ENCODE data around the gene SMOC1.

The SMOC1 gene

DNA sequence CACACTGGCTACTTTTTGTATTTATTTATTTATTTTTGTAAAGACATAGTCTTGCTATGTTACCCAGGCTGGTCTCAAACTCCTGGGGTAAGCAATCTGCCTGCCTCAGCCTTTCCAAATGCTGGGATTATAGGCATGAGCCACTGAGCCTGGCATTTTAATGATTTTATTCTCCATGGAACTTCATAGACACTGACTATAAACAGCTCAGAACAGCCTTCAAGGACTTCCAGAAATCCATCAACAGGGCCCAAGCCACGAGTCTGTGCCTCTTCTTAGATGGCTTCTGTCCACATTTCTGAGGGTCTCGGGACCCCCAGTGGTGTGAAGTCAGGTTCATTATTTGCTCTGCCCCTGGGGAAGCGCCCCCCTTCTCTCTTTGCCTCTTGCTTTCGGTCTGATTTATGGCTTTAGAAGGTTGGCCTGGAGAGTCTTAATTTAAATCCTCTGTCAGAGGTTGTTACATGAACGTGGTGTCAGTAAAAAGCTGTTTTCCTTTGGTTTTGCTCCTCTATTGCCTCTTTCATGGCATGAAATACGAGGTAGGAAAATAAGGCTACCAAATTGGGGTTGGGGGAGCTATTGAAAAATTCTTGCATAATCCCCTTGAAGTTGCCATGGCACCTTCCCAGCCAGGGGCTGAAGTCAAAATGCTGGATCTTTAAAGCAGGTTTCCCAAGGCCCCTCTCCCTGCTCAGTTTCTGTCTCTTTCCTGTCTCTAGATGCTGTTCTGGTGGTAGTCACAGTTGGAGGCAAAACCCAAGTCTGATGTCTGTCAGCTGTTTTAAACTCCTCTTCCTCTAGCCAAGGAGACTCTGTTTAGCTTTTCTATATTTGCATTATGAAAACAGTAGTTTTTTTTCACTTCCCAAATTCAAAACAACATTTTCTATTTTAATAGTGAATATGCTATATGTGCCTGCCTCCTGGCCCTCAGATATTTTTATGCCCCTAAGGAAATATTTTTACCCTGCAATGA, 129.4 kb downstream of the SMOC1 start:
- DNase-seq (ENCODE audit: low read depth in 2 of 2) = no peak

DNA sequence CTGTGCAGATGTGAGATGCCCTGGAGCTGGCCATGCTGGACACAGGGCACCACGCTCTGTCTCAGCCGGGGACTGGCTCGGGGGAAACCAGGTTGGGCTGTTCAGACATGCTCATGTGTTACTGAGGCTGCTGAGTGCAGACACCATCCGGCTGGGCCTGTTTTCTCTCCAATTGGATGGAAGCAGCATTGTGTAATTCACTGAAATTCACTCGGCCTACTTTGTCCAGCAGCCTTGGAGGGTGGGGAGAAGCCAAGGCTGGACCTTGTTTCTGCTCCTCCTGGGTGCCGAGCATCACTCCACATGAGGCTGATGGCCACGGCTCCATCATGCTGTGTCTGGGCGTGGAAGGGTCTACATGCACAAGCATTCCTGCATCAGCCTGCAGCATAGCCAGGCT, 130.7 kb downstream of the SMOC1 start:
- no peak for DNase-seq (ENCODE audit: low read depth in 2 of 2)

DNA sequence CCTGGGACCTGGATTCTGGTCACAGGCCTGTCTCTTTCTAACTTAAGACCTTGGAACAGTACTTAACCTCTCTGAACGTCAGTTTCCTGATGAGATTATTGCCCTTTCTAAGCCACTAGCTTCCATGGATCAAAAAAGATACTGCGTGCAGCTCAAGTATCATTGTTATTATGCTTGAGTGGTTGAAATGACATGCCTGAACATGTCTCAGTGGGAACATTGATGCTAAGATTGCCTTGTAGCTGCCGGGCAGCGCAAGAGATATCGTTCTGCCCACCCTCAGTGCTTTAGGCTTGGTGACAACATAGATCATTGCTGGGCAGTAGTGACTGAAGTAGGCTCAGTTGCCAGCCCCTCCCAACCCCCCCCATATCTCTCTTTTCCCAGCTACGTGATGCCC, 131.9 kb downstream of the SMOC1 start:
- DNase-seq (ENCODE audit: low read depth in 2 of 2) = no peak

DNA sequence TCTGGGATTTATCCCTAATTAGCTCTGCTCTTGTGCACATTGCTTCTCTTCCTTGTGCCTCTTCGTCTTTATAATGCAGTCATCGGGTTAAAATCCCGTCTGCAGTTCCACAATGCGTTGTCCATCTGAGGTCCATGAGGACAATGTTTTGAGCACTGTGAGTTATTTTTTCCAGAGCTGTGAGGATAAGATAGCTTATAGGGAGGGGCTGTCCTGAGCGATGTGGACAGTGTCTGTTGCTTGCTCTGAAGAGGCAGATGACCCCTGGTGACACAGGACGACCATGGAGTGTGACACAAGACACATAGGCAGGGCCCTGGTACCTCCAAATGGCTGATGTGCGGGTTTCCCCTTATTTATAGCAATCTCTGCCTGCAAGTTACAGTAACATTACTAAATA, 132.5 kb downstream of the SMOC1 start:
- DNase-seq (ENCODE audit: low read depth in 2 of 2) = no peak

DNA sequence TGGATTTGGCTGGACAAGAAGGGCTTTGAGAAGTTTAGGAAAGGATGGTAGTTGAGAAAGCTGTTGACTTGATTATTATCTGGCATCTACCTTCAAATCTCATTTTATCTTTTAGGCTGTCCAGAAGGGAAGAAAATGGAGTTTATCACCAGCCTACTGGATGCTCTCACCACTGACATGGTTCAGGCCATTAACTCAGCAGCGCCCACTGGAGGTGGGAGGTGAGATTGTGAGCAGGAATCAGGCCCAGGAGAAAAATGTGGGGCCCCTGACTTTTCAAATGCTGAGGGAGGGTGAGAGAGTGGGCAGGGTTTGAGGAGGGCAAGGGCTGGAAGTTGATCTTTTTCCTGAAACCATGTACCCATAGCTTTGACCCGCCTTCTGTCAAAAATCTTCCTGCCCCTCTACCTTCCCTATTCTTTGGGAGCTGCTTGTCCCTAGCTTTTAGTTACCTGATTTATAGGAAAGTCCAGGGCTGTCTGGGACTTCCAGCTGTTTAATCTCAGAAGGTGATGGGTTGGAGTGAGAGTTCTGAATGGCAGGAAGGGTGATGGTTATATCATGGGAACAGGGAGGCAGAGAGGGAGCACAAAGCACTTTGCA, 134.2 kb downstream of the SMOC1 start:
- no peak for DNase-seq (ENCODE audit: low read depth in 2 of 2)

DNA sequence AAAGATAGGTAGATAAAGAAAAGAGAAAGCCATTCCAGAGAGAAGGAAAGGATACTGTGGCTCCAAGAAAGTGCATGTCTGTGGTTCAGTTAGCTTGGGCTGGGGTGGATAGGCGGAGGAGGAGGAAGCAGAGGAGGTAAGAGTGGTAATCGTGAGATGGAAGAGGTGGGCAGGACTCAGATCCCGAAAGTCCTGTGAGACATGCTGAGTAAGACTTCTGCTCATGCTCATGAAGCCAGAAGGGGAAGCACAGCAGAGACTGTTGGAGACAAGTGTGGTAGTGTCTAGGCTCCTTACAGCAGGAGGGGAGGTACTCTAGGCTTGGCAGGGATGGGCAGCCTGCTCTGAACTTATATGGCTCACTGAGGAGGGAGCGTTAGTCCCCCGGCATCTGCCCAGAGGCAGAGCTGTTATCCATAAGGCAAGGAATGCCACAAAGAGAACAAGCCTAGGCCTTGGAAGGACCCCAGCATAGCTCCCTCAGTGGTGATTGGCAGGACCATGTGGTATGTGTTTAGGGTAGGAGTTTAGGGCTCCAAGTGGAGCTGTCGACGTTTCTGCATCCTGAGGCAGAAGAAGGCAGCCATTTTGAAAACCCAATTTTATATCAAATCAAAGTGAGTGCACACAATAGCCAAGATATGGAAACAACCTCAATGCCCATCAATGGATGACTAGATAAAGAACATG, 135.3 kb downstream of the SMOC1 start:
- no peak for DNase-seq (ENCODE audit: low read depth in 2 of 2)

DNA sequence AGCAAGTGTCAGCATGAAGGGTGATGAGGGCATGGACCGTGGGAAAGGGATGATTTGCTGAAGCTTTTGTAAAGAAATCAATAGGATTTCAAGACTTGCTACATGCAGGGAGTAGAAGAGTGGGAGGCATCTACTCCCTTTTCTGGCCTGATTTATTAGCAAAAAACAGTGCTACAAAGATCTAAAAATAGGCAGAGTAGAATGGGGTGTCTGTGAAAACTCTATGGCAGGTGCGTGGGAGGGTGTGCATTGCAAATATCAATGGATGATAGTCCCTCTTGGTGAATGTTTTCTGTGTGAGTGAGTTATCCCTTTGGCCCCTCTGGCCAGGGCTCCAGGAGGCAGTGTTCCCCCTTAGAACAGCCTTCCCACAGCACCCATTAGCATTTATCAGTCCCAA, 139.0 kb downstream of the SMOC1 start:
- DNase-seq (ENCODE audit: low read depth in 2 of 2) = no peak

DNA sequence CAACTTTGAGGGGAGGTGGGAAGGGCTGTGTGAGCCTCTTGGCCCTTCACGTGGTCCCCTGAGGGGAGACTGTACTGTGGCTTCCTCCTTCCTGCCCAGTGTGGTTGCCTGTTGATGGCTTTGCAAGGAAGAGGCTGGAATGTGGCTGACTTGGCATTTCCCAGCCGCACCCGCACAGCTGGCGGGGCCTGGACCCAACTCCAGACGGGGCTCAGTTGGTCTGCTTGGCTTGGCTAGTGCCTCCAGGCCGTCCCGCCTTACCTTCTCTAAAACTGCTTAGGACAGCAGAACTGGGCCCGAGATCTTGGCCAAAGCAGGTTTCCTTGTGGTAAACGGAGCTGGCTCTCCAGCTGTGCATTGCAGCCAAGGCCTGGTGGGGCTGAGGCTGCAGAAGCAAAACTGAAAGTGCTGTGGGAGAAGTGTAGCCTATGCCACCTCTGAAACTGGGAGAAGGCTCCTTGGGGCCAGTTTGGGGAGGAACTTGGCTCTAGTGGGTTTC, 139.5 kb downstream of the SMOC1 start:
- DNase-seq (ENCODE audit: low read depth in 2 of 2) = no peak

DNA sequence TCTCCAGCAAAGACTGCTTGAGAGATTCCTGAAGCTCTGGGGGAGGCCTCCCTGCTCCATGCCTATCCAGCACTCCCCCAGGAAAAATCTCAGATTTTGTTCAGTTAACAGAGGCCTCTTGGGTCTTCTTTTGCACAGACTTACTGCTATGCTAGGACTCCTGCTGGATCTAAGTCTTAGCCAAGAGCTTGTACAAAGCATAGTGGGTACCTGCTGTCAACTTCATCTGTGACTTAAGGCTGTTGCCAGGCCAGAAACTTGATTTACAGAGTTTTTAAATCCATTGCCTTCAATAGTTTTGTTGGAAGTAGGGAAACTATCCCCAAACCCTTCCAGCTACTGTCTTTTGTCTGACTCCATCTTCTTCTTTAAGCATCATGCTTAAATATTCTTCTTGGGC, 140.5 kb downstream of the SMOC1 start:
- DNase-seq (ENCODE audit: low read depth in 2 of 2) = no peak

DNA sequence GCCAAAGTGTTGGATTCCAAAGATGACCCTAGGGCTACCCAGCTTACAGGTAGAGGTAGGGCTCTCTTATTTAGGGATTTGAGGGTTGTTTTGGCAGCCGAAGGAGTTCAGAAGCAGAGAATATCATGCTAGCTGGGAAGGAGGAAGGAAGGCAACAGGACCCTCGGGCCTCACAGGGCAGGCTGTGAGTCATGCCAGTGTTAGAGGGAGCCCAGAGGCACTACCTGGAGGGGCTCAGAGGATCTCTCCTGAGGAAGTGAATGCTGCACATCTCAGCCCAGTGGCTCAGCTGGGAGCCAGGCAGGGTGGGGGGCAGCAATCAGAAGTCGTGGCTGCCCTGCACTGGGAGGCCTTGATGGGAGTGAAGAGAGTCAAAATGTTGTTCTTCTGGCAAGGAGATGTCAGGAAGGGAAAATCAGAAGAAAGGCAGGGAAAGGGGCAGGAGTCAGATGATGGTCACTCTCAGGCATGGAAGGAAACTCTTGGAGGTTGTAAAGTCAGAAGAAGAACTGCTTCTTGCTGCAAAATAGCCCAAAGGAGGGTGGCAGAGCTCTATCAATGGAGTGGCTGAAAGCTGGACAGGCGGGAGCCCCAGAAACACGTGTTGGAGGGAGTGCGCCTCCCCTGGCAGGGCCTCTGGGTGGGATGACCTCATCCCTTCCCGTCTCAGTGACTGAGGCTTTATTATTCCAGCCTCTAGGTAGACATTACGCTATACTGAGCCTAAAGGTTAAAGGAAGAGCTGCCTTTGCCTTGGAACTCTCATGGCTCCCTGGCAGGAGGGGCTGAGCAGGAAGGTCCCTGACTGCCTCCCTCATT, 141.3 kb downstream of the SMOC1 start:
- no peak for DNase-seq (ENCODE audit: low read depth in 2 of 2)

DNA sequence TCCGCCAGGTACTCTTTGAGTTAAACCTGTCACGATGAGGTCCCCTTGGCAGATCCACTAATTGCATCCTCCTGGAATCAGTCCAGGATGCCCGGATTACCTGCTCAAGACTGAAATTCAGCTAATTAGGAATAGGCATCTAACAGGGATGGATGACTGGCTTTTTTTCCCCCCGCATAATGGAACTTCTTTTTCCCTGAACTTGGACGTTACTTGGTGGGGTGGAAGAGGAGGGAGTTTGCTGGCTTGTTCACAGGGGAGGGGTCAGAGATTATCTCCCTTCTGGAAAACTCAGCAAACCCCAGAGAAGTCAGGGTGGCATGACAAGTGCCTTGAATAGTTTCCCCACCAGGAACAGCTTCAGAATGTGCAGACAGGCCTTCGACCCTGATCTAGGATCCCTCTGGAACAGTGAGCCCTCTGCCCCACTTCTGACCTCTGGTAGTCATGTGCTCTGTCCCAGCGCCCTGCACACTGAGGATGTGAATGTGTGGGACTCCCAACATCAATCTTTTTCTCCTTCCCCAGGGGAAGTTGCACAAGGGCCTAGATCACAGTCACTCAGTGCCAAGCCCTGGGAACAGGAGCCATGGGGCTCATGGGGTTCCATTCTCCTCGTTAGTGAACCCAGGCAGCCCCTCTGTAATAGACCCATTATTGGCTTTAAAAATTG, 142.5 kb downstream of the SMOC1 start:
- no peak for DNase-seq (ENCODE audit: low read depth in 2 of 2)

DNA sequence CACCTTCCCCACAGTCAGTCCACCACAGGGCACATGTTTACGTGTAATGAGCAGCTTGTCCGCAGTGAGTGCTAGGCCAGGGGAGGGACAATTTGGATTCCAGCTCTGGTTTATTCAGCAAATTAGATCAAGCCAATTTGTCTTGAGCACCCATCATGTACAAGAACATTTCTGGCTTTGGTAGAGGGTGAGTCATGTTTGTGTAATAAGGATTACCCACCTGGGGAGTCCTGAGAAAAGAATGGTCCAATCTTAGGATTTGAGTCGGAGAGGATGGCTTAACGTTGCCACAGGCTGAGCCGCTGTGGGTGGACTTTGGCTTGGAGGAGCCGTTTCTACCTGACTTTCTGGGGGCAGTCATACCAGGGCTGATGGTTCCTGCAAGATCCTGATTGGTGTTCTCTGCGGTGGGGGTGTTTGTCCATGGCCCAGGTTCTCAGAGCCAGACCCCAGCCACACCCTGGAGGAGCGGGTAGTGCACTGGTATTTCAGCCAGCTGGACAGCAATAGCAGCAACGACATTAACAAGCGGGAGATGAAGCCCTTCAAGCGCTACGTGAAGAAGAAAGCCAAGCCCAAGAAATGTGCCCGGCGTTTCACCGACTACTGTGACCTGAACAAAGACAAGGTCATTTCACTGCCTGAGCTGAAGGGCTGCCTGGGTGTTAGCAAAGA, 143.7 kb downstream of the SMOC1 start:
- DNase-seq (ENCODE audit: low read depth in 2 of 2) = no peak

DNA sequence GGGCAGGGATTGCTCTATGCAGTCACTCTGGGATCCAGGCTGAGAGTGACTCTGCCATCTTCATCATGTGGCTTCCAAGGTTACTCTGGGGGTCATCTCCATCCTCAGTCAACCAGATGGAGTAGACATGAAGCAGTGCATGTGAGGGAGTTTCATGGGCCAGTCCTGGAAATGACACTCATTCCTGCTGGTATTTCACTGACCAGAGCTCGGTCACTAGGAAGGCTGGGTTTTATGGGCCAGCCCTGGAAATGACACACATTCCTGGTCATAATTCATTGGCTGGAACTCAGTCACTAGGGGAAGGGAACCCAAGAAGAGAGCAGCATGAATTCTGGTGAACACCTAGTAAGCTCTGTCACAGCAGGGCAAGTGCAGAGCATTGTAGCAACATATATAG, 144.7 kb downstream of the SMOC1 start:
- no peak for DNase-seq (ENCODE audit: low read depth in 2 of 2)

DNA sequence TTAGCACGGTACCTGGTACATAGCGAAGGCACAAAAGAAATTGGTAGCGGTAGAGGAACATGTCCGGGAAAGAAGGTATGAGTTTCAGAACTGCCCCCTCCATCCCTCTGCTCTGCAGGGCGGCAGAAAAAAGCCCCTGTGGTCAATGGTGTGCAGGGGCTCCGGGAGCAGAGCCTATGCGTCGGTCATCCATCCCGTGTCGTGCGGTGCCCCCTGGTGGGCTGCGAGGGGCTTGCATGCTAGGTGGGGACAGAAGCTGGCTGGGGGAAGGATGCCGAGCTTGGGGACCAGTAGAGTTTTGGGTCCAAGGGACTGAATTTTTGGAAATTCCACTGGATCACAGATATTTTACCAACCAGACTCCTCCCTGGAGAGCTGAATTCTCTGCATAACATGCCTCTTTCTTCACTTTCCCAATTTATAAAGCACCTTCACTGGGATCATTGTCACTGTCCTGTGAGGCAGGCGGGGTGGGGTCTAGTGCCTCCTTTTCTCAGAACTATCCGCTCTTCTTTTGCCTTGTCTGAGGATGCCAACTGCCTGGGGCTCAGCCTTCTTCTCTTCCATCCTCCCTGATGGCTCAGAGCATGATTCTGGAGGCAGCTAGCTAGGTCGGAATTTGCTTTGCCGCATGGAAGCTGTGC, 148.7 kb downstream of the SMOC1 start:
- DNase-seq (ENCODE audit: low read depth in 2 of 2) = peak in 1 of 2 donors; percentile 56

DNA sequence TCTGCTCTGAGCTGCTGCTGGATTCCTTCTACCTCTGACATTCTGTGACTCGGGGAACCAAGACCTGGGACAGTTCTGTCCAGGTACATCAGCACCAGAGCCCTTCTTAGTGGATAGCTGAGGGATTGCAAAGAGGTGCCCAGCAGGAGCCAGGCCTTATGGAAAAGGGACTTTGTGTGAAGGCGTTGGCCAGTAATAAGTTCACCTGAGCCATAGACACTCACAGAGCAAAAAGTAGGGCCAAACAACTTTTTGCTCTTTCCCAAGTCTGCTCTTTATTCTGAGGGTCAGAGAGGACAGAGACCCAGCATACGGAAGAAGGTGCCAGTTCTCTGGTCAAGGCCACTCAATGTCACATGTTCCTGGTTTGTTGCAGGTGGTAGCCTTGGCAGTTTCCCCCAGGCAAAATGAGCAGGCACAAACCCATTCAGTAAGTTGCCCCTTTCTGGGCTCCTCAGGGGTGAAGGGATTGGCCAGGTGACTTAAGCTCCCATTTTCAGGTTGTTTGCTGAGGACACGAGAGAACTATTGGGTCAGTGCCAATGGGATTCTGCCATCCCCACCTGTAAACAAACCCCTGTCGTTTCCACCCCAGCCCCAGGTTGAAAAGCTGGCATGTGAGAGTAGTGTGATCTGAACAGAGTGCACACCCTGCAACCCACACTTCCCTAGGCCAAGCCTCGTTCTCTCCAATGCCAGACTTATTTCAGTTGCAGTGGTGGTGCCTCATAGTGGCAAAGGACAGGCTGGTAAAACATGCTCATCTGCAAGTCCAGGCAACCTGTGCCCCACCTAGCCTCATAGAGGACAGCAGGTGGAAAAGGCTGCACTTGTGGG, 150.3 kb downstream of the SMOC1 start:
- DNase-seq (ENCODE audit: low read depth in 2 of 2) = no peak

DNA sequence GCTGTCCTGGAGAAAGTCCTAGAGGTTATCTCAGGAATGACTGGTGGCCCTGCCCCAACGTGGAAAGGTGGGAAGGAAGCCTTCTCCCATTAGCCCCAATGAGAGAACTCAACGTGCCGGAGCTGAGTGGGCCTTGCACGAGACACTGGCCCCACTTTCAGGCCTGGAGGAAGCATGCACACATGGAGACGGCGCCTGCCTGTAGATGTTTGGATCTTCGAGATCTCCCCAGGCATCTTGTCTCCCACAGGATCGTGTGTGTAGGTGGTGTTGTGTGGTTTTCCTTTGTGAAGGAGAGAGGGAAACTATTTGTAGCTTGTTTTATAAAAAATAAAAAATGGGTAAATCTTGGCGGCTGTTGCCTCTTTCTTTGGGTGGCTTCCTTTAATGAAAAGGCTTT, 152.8 kb downstream of the SMOC1 start:
- no peak for DNase-seq (ENCODE audit: low read depth in 2 of 2)

DNA sequence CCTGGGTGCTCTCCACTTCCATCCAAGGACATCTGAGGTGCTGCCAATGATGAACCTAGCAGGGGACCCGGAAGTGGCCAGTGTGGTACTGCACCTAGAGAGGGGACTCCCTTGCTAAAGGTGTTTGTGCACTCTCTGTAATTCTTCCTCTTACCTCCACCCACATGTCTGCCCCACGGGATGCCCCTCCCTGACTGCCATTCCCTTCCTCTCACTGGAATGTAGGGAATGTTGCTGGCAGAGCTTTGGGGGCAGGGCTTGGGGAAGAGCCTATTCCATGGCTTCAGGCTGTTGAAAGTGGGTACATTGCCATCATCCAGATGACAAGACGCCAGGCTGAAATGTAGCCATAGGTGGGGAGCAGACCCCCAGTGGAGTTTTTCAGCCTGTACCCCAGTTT, 153.2 kb downstream of the SMOC1 start:
- no peak for DNase-seq (ENCODE audit: low read depth in 2 of 2)

DNA sequence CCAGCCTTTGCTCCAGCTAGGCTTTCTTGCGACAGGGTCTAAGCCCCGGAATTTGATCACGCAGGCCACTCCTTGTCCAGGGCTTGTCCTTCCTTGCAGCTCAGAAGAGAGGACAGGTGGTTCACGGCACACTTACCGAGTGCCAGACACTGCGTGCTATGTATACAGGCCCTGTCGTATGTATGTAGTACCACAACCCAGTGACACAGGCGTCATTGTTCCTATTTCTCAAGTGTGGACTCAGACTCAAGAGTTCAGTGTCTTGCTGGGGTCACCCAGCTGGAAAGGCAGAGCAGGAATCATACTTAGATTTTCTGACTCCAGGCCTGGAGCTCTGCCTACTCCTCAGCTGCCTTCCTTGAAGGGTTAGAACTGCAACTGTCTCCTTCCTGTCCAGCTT, 153.9 kb downstream of the SMOC1 start:
- DNase-seq (ENCODE audit: low read depth in 2 of 2) = no peak

DNA sequence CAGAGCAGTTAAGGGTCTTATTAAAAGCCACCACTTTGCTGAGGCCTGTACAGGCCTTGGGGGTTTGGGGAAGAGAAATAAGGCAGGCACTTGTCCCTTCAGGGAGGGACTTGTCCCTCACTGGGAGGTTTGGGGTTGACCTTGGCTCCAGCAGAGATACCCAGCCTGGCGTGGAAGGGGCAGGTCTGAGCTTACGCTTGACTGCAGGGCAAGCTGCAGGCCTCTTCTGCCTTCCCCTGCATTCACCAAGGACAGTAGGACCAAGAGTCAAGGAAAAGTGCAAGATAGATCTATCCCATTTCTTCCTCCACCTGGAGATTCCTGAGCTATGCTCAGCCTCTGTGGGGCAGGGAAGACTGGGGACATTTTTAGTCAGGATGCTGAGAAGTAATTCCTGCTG, 154.3 kb downstream of the SMOC1 start:
- no peak for DNase-seq (ENCODE audit: low read depth in 2 of 2)
